PC-9 (cell line): ENCODE data around the gene LATS2.

ENCODE experiments used
- EZH2 ChIP-seq: fragments of 200-600 bp; sonication (generic); IDR thresholded peaks from 2 replicates; pipeline ENCODE4 v1.8.0; 2017; ENCODE audit warnings: antibody characterized with exemption, low read depth
- TF ChIP-seq, protein P1 (sequence below): fragments of 200-600 bp; sonication (generic); conservative IDR thresholded peaks from 2 replicates; pipeline ENCODE4 v1.6.1; 2017; ENCODE audit warnings: mixed run types, antibody characterized with exemption, mild to moderate bottlenecking, moderate library complexity

DNA sequence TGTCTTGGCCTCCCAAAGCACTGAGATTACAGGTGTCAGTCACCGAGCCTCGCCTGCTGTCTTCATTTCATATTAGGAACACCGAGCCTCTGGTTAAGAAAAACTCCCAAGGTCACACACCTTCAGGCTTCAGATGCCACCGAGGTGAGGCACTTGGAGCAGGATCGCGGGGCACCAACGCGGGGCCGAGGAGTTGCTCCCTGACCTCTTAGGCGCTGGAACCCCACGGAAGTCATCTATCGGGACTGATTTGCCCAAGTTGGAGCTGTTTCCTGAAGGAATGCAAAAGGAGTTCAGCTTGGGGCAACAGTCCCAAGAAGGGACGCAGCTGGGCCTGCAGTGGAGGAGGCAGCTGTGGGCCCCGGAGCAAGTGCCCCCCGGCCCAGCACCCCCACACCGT is 108.5 kb downstream of the LATS2 start:
- TF ChIP-seq, protein P1, sequence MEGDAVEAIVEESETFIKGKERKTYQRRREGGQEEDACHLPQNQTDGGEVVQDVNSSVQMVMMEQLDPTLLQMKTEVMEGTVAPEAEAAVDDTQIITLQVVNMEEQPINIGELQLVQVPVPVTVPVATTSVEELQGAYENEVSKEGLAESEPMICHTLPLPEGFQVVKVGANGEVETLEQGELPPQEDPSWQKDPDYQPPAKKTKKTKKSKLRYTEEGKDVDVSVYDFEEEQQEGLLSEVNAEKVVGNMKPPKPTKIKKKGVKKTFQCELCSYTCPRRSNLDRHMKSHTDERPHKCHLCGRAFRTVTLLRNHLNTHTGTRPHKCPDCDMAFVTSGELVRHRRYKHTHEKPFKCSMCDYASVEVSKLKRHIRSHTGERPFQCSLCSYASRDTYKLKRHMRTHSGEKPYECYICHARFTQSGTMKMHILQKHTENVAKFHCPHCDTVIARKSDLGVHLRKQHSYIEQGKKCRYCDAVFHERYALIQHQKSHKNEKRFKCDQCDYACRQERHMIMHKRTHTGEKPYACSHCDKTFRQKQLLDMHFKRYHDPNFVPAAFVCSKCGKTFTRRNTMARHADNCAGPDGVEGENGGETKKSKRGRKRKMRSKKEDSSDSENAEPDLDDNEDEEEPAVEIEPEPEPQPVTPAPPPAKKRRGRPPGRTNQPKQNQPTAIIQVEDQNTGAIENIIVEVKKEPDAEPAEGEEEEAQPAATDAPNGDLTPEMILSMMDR, result no peak
- no peak for TF ChIP-seq EZH2
